Measurements from ENCODE around the gene TP73.

DNA sequence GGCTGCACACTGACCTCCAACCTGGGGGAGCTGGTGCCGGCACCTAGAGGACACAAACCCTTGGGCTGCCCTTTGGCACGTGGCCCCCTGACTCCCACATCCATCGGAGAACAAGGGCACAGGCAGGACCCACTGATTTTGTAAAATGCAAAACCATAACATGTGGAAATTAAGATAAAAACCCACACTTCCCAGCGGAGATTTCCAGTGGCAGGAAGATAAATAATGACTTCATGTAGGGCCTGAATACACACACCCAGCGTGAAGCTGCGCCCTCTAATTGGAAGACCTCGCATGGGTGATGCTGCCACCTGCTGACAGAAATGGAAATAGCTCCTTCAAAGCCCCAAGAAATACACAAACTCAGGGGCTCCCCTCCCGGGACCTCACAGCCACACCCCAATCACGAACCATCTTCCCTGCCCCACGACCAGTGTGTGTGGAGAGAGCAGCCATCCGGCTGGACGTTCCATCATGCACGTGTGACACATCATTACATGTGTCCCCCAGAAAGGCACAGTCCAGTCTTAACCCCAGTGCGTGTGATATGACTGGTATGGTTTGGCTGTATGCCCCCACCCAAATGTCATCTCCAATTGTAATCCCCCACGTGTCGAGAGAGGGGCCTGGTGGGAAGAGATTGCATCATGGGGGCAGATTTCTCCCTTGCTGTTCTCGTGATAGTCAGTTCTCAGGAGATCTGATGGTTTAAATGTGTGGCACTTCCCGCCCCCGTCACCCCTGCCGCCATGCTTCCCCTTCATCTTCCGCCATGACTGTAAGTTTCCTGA, 33.2 kb upstream of the TP73 start:
- TF ChIP-seq, protein P1, sequence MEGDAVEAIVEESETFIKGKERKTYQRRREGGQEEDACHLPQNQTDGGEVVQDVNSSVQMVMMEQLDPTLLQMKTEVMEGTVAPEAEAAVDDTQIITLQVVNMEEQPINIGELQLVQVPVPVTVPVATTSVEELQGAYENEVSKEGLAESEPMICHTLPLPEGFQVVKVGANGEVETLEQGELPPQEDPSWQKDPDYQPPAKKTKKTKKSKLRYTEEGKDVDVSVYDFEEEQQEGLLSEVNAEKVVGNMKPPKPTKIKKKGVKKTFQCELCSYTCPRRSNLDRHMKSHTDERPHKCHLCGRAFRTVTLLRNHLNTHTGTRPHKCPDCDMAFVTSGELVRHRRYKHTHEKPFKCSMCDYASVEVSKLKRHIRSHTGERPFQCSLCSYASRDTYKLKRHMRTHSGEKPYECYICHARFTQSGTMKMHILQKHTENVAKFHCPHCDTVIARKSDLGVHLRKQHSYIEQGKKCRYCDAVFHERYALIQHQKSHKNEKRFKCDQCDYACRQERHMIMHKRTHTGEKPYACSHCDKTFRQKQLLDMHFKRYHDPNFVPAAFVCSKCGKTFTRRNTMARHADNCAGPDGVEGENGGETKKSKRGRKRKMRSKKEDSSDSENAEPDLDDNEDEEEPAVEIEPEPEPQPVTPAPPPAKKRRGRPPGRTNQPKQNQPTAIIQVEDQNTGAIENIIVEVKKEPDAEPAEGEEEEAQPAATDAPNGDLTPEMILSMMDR (IDR thresholded peaks at IDR 0.05; ENCODE audit: low read depth, low read length), result peak; percentile 83
- TF ChIP-seq EZH2phosphoT487 (IDR thresholded peaks at IDR 0.05; ENCODE audit: low read depth), result no peak
